A375 (cell line): ENCODE data around the gene KRT75. TPM values are rescaled to one million over a fixed set of nuclear protein-coding genes. Genes with fewer than 3 reads are reported as not detected.

Experiments
- total RNA-seq: library from RNA; depleted of rRNA; stranded (reverse); fragments of >200 nt; shearing (Covaris generic); gene quantifications from 2 replicates; pipeline ENCODE4 v1.2.3, GENCODE V29; 2014; rRNA removed

The KRT75 gene
- total RNA-seq, result 0.19 TPM in 1 of 2 replicates, not detected in the other

DNA sequence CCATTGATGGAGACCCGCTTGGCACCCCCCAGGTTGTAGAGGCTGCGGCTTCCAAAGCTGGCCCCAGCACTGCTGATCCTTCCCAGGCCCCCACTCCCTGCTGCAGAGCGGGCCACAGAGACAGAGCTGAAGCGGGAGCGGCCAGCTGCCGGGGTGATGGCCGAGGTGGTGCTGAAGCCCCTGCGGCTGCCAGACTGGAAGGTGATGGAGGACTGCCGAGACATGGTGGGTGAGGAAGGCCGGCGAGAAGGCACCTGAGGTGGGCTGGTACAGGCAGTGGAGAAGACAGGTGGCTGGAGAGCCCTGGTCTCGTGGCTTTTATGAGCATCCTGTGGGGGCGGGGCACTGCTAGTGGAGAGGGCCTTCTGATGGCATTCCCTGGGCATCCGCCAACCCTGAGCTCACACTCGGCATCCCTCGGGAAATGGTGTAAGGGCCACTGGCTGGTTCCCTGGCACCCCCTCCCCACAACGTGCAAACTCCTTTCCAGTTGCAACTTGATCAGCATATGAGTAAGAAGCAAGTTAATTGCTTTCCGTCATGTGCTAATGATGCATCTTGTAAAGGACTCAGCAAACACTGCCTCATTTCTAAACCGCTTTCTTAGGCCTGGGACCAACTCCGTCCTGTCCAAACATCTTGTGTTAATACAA is at the start of gene KRT75:
Gene KRT75, minus strand, starts transcription at position 291 of the 653 bp plus-strand sequence. Its CDS starts 67 bp downstream, at position 224.

DNA sequence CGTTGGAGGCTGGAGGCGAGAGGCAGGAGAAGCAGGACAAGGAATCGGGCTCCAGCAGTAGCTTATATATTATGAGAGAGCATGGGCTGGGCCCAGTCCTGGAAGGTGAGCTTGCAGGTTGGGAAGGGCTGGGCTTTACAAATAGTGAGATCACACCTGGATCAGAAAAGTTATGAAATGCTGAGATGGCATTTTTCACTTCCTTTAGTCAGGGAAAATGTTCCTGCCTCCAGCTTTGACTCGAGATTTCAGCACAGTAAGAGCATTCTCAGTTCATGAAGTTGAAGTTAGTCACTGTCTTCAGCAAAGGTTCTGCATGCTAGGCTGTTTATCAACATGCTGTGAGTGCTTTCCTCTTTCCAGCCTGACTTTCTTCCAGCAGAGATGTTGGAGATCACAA is 39.6 kb upstream of the KRT75 start, which contains the start of gene KRT6C:
Gene KRT6C, minus strand, starts transcription at position 38 of the 400 bp plus-strand sequence. CDS start 68 bp downstream, outside the sequence.

DNA sequence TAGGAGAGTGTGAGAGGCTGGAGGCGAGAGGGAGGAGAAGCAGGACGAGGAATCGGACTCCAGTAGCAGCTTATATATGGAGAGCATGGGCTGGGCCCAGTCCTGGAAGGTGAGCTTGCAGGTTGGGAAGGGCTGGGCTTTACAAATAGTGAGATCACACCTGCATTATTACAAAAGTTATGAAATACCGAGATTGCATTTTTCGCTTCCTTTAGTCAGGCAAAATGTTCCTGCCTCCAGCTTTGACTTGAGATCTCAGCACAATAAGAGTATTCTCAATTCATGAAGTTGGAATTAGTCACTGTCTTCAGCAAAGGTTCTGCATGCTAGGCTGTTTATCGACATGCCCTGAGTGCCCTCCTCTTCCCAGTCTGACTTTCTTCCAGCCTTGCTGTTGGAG is 17.9 kb upstream of the KRT75 start, which contains the start of gene KRT6B:
Gene KRT6B, minus strand, starts transcription at position 46 of the 400 bp plus-strand sequence. CDS start 68 bp downstream, outside the sequence.

DNA sequence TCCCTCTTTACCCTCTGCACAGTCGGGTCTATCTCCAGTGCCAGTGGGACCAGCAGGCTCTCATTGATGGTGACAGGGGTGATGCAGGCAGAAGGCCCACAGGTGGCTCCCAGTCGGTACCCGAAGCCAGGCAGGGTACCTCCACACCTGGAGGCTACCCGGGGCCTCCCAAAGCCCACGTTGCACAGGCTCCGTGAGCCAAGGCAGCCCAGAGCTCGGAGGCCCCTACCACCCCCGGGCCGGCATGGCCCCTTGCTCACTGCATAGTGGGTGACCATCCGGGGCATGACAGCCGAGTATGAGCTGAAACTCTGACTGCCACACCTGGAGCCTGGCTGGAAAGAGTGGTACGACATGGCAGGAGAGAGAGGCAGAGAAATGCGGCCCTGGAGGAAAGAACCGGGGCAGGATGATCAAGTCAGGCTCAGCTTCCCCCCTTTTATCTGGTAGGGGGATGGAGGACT is 28.2 kb downstream of the KRT75 start, which contains the start of gene KRT82:
Gene KRT82, minus strand, starts transcription at position 414 of the 464 bp plus-strand sequence. Its CDS starts 58 bp downstream, at position 356.

GRCh38 chr12:52385226-52385702 is 48.9 kb downstream of the KRT75 start, which contains the start of gene KRT84:
Gene KRT84 (minus strand): TSS chr12:52385652. CDS start chr12:52385585, 67 bp downstream.

Other genes starting within 250 kb of the KRT75 start
- gene KRT80, start 242.4 kb downstream of the KRT75 start, total RNA-seq, result 40.8 and 49.9 TPM in 2 replicates
- gene KRT7, start 201.1 kb downstream of the KRT75 start, total RNA-seq, result 31.9 and 37.9 TPM in 2 replicates
- 3.0 and 4.7 TPM in 2 replicates for gene KRT86, start 159.7 kb downstream of the KRT75 start, total RNA-seq
- gene KRT81, start 142.8 kb downstream of the KRT75 start, total RNA-seq, result 129 and 158 TPM in 2 replicates
- gene KRT83, start 113.0 kb downstream of the KRT75 start, total RNA-seq, result 0.08 and 0.19 TPM in 2 replicates
- not detected in 2 replicates for gene KRT85, start 66.9 kb downstream of the KRT75 start, total RNA-seq
- gene KRT84, start 48.7 kb downstream of the KRT75 start, total RNA-seq, result not detected in 2 replicates
- not detected in 2 replicates for gene KRT82, start 28.0 kb downstream of the KRT75 start, total RNA-seq
- gene KRT6B, start 17.8 kb upstream of the KRT75 start, total RNA-seq, result 1.2 and 2.0 TPM in 2 replicates
- not detected in 2 replicates for gene KRT6C, start 39.4 kb upstream of the KRT75 start, total RNA-seq
- gene KRT6A, start 58.9 kb upstream of the KRT75 start, total RNA-seq, result 0.08 TPM in 1 of 2 replicates, not detected in the other
- gene KRT5, start 86.0 kb upstream of the KRT75 start, total RNA-seq, result not detected in 2 replicates
- not detected in 2 replicates for gene KRT71, start 118.8 kb upstream of the KRT75 start, total RNA-seq
- not detected in 2 replicates for gene KRT74, start 139.5 kb upstream of the KRT75 start, total RNA-seq
- not detected in 2 replicates for gene KRT72, start 167.1 kb upstream of the KRT75 start, total RNA-seq
- gene KRT73, start 184.2 kb upstream of the KRT75 start, total RNA-seq, result not detected in 2 replicates
- not detected in 2 replicates for gene KRT2, start 217.8 kb upstream of the KRT75 start, total RNA-seq
- not detected in 2 replicates for gene KRT1, start 246.0 kb upstream of the KRT75 start, total RNA-seq